H4 (cell line): ENCODE data around the gene GRAMD1B. TPM values are rescaled to one million over a fixed set of nuclear protein-coding genes. Genes with fewer than 3 reads are reported as not detected.
"Not testable (repeated sequence)": the region's sequence is repeated elsewhere in the genome, so short reads cannot be mapped to it uniquely, and the experiment has no call there.

Experiments
- DNase-seq: peaks from one replicate; pipeline ENCODE4 v3.0.0-alpha.2; 2015; ENCODE audit warnings: low spot score
- total RNA-seq: library from RNA; depleted of rRNA; stranded (reverse); fragments of >200 nt; shearing (Covaris generic); gene quantifications from 2 replicates; pipeline ENCODE4 v1.2.3, GENCODE V29; 2014

Gene GRAMD1B
- total RNA-seq, 1 experiment from 2014 or later: 11.0 TPM

- no peak for DNase-seq
Observed at GRCh38 chr11:123443851-123444623, 14.0 kb downstream of the GRAMD1B start.

DNA sequence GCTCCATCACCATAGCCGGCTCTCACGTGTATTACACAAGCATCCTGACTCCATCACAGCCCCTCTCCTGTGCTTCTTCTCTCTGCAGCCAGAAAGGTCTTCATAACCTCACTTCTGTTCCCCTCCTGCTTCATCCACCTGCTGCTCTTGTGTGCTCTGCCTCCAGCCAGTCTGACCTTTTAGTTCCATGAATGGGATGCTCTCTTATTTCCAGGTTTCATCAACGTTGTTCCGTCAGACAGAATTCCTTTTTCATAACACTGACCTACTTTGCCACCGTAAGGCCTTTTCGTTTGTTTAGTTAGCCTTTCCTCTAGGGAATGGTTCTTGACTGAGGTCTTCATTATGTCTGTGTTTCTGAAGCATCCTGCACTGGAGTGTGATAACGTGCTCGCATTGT, 18.8 kb downstream of the GRAMD1B start:
- no peak for DNase-seq

DNA sequence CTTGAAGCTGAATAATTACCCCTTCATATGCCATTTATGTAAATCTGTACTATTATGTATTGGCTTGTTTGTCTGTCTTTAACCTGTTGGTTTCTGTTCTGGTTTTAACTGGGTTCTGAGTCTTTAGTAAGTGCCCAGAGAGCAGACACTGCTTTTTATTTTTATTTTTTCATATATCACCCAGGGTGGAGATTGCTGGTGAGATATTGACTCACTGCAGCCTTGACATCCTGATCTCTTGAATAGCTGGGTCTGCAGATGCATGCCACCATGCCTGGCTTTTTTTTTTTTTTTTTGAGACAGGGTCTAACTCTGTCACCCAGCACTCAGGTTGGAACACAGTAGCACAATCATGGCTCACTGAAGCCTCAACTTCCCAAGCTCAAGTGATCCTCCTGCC, 19.4 kb downstream of the GRAMD1B start:
- DNase-seq: no peak

- DNase-seq: no peak
Observed at GRCh38 chr11:123450623-123451022, 20.6 kb downstream of the GRAMD1B start.

- DNase-seq: peak; percentile 28
Observed at GRCh38 chr11:123451183-123451781, 21.2 kb downstream of the GRAMD1B start.

- no peak for DNase-seq
Observed at GRCh38 chr11:123452794-123453193, 22.7 kb downstream of the GRAMD1B start.

DNA sequence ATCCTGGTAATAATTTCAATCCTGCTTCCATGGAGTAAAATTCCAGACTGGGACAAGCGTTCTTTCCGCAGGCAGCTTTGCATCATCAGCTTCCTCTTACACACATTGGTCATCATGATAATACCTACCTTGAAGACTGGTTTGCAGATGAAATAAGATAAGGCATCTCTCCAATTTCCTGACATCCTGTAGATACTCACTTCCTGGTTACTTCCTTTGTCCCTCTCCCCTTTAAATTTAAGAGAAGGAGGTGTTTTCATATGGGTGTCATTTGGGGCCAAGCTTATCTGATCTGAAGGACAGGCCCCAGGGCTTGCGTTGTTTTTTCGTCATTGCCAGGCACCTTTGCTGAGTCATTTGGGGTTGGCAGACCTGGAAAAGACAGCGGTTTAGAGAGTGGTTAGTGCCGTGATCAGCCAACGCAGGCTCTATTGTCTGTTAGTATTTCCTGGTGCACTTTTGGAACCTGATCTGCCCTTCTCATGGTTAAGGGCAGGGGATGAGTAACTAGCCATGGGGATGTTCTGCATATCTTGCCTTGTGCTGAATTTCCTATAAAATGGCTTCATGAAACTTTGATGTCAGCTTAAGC, 24.1 kb downstream of the GRAMD1B start:
- DNase-seq: peak; percentile 83

GRCh38 chr11:123454796-123455195, 24.7 kb downstream of the GRAMD1B start:
- no peak for DNase-seq

DNA sequence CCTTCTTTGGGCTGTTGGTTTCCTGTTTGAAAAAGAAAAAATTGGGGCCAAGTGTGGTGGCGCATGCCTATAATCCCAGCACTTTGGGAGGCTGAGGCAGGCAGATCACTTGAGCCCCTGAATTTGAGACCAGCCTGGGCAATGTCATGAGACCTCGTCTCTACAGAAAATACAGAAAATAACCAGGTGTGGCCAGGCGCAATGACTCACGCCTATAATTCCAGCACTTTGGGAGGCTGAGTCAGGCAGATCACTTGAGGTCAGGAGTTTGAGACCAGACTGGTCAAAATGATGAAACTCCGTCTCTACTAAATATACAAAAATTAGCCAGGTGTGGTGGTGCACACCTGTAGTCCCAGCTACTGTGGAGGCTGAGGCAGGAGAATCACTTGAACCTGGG, 26.4 kb downstream of the GRAMD1B start:
- DNase-seq: not testable (repeated sequence)

GRCh38 chr11:123457187-123457770, 27.2 kb downstream of the GRAMD1B start:
- DNase-seq: no peak

DNA sequence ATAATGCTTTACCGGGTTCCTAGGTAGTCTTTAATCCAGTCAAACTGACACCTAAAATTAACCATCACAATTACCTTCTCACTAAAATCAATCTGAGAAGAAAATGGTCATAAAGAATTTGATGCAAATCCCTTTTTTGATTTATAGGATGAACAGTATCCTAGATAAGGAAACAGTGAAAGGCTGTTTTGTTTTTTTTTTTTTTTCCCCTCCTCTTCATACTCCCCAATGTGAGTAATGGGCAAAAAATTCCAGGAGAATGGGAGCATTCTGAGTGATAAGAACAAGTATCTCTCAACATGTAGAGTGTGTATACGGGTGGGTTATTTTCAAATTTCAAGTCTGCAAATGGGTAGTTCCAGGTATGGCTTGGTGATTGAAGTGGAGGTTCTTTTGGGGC, 28.4 kb downstream of the GRAMD1B start:
- no peak for DNase-seq

GRCh38 chr11:123460012-123460700, 30.1 kb downstream of the GRAMD1B start:
- DNase-seq: no peak

DNA sequence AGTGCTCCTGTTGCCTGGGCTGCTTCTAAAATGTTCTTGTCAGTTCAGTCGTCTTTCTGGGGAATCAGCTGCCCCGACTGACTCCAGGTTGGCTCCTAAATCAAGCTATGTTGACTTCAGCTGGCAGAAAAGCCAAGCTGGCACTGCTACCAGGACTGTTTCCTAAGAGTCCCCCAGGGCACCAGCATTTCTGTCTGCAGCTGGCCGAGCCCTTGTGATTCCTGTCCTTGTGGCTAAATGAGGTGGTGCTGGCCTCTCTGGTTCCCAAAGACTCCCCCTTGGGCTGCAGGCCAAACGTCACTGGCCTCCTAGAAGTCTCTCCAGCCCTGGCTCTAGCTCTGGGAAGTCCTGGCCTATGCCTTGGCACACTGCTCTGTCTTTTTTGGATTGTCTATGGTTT, 31.1 kb downstream of the GRAMD1B start:
- peak; percentile 49 for DNase-seq

DNA sequence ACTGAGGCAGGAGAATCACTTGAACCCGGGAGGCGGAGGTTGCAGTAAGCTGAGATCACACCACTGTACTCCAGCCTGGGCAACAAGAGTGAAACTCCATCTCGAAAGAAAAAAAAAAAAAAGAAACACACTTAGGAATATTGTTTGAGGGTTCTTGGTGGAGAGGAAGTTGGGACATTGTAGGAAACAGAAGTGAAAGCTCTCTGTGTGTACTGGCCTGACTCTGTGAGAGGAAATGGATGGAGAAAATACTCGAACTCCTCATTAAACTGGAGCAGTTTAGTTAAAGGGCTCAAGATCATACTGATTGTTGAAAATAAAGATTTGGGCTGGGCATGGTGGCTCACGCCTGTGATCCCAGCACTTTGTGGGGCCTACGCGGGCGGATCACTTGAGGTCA, 35.6 kb downstream of the GRAMD1B start:
- DNase-seq: not testable (repeated sequence)

DNA sequence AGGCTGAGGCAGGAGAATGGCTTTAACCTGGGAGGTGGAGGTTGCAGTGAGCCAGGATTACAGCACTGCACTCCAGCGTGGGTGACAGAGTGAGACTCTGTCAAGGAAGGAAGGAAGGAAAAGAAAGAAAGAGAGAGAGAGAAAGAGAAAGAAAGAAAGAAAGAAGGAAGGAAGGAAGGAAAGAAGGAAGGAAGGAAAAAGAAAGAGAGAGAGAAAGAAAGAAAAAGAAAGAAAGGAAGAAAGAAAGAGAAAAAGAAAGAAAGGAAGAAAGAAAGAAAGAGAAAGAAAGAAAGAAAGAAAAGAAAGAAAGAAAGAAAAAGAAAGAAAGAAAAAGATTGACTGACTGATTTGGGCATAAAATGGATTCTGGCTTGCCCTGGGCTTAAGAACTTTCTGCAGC, 36.1 kb downstream of the GRAMD1B start:
- DNase-seq: not testable (repeated sequence)

- DNase-seq: no peak
Observed at GRCh38 chr11:123469089-123469488, 39.0 kb downstream of the GRAMD1B start.

DNA sequence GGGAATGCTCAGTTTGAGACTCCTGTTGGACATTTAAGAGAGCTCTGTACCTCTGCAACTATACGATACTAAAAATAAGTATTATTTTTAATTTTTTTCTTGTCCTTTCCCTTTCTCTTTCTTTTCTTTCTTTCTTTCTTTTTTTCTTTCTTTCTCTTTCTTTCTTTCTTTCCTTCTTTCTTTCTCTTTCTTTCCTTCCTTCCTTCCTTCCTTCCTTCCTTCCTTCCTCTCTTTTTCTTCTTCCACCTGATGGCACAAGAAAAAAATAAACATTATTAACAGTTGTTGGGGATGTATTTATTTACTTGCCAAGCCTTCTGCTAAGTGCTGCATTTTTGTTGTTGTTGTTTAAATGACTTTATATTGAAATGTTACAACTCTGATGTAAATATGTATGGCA, 39.5 kb downstream of the GRAMD1B start:
- DNase-seq: no peak

- DNase-seq: no peak
Observed at GRCh38 chr11:123470842-123471241, 40.8 kb downstream of the GRAMD1B start.

DNA sequence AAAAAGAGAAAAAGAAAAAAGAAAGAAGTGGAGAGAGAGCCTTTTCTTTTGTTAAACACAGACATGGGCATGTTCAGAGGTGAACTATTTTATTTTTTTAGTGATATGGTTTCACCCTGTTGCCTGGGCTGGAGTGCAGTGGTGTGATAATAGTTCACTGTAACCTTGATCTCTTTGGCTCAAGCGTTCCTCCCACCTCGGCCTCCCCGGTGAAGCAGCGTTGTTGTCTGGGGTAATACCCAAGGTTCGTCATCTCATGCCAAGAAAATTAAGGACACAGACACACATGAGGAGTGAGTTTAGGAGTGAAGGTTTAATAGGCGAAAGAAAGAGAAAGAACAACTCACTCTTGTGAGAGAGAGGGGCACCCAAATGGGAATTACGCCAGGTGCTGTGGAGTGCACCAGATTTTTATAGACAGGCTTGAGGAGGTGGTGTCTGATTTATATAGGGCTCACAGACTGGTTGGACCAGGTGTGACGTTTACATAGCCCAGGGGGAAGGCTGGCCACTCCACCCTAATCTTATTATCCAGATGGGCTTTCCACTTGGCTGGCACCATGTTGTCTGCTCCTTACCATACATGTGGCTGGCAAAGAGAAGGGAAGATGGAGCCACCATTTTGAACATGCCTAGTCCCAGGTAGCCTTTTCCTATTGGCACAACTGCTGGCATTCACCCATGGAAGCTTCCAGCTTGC, 42.3 kb downstream of the GRAMD1B start:
- DNase-seq: no peak

- peak; percentile 34 for DNase-seq
Observed at GRCh38 chr11:123473941-123474677, 44.0 kb downstream of the GRAMD1B start.

- no peak for DNase-seq
Observed at GRCh38 chr11:123474994-123475393, 44.9 kb downstream of the GRAMD1B start.
